Trophoblast cell (in vitro differentiated cells and primary cell): Measurements from ENCODE around the gene HYAL2.
"Not testable (repeated sequence)": the region's sequence is repeated elsewhere in the genome, so short reads cannot be mapped to it uniquely, and the experiment has no call there.

Source experiments
- DNase-seq, 2 donors: peaks; one replicate each; pipeline ENCODE4 v3.0.0-alpha.2; 2016
- H2AFZ ChIP-seq: 2 replicates; pipeline ENCODE4 v1.6.1; 2013; ENCODE audit warnings: low read length, moderate library complexity, mild to moderate bottlenecking; ENCODE audit not compliant: insufficient read depth, poor library complexity
- H2AK5ac ChIP-seq: 2 replicates; pipeline ENCODE4 v1.6.1; 2013; ENCODE audit warnings: mild to moderate bottlenecking, low read length
- H2BK120ac ChIP-seq: 2 replicates; pipeline ENCODE4 v1.6.1; 2013; ENCODE audit warnings: low read length, mild to moderate bottlenecking, moderate library complexity; ENCODE audit not compliant: insufficient read depth, poor library complexity
- H2BK12ac ChIP-seq: 2 replicates; pipeline ENCODE4 v1.6.1; 2013; ENCODE audit warnings: mild to moderate bottlenecking, low read length, moderate library complexity
- H2BK5ac ChIP-seq: 2 replicates; pipeline ENCODE4 v1.6.1; 2013; ENCODE audit warnings: low read length, low read depth, moderate library complexity, mild to moderate bottlenecking; ENCODE audit not compliant: poor library complexity
- H3K14ac ChIP-seq: 2 replicates; pipeline ENCODE4 v1.6.1; 2013; ENCODE audit warnings: mild to moderate bottlenecking, low read length
- H3K18ac ChIP-seq: 2 replicates; pipeline ENCODE4 v1.6.1; 2013; ENCODE audit warnings: mild to moderate bottlenecking, low read length
- H3K23ac ChIP-seq: 2 replicates; pipeline ENCODE4 v1.6.1; 2013; ENCODE audit warnings: low read length
- H3K27ac ChIP-seq: 2 replicates; pipeline ENCODE4 v1.5.1; 2013; ENCODE audit warnings: low read depth, mild to moderate bottlenecking, inconsistent platforms, low read length, moderate library complexity
- H3K27me3 ChIP-seq: 2 replicates; pipeline ENCODE4 v1.6.1; 2013; ENCODE audit warnings: inconsistent platforms, mild to moderate bottlenecking, low read length, moderate library complexity; ENCODE audit not compliant: insufficient read depth
- H3K36me3 ChIP-seq, 2 experiments: 1 replicate in 1 of 2; 2 replicates in 1 of 2; pipeline ENCODE4 v1.6.1; 2013; ENCODE audit warnings: low read length in 2 of 2, mild to moderate bottlenecking in 2 of 2, moderate library complexity in 1 of 2; ENCODE audit not compliant: insufficient read depth in 2 of 2, control insufficient read depth in 1 of 2
- H3K4ac ChIP-seq: 2 replicates; pipeline ENCODE4 v1.6.1; 2013; ENCODE audit warnings: low read depth, mild to moderate bottlenecking, low read length, moderate library complexity
- H3K4me1 ChIP-seq, 2 experiments: 1 replicate in 1 of 2; 2 replicates in 1 of 2; pipeline ENCODE4 v1.6.1; 2013; ENCODE audit warnings: low read length in 2 of 2, mild to moderate bottlenecking in 2 of 2, moderate library complexity in 1 of 2; ENCODE audit not compliant: insufficient read depth in 2 of 2, control insufficient read depth in 1 of 2
- H3K4me2 ChIP-seq: 2 replicates; pipeline ENCODE4 v1.6.1; 2013; ENCODE audit warnings: inconsistent platforms, mild to moderate bottlenecking, low read length, moderate library complexity
- H3K4me3 ChIP-seq: 2 replicates; pipeline ENCODE4 v1.5.1; 2013; ENCODE audit warnings: mild to moderate bottlenecking, low read depth, low read length, inconsistent platforms
- H3K79me1 ChIP-seq: one replicate; pipeline ENCODE4 v1.6.1; 2013; ENCODE audit warnings: low read length
- H3K79me2 ChIP-seq: 2 replicates; pipeline ENCODE4 v1.6.1; 2013; ENCODE audit warnings: low read length, mild to moderate bottlenecking; ENCODE audit not compliant: control insufficient read depth, insufficient read depth, poor library complexity
- H3K9ac ChIP-seq: 2 replicates; pipeline ENCODE4 v1.6.1; 2013; ENCODE audit warnings: mild to moderate bottlenecking, low read length
- H3K9me3 ChIP-seq: 2 replicates; pipeline ENCODE4 v1.6.1; 2013; ENCODE audit warnings: low read depth, mild to moderate bottlenecking, control low read depth, inconsistent platforms, low read length; ENCODE audit not compliant: insufficient read depth
- H4K12ac ChIP-seq: 2 replicates; pipeline ENCODE4 v1.6.1; 2013; ENCODE audit warnings: low read depth, mild to moderate bottlenecking, low read length, moderate library complexity
- H4K8ac ChIP-seq: 2 replicates; pipeline ENCODE4 v1.6.1; 2013; ENCODE audit warnings: low read depth, mild to moderate bottlenecking, low read length, moderate library complexity
- H4K91ac ChIP-seq: one replicate; pipeline ENCODE4 v1.6.1; 2013; ENCODE audit warnings: low read depth, mild to moderate bottlenecking, low read length, moderate library complexity
- WGBS: extraction: QIAGEN DNeasy Blood & Tissue Kit; methylation state at CpG from one replicate; pipeline ENCODE4 v1.1.7; 2013; ENCODE audit warnings: missing lambda C conversion rate; ENCODE audit not compliant: insufficient read length, insufficient coverage; ENCODE audit errors: extremely low coverage; 5-methylcytosine and 5-hydroxymethylcytosine counted together

Gene HYAL2

GRCh38 chr3:50274371-50275104, 48.0 kb downstream of the HYAL2 start:
- H3K4me3 ChIP-seq, result no peak overlapping the region
- H4K8ac ChIP-seq, result no peak overlapping the region
- H2BK12ac ChIP-seq, result no peak overlapping the region
- no peak overlapping the region for H2BK5ac ChIP-seq
- H3K79me1 ChIP-seq, result peaks cover 4% of the 10 kb centered on the region
- peaks cover 19 to 24% of the 10 kb centered on the region in 2 experiments for H3K4me1 ChIP-seq
- H3K27ac ChIP-seq, result no peak overlapping the region
- no peak overlapping the region for H3K14ac ChIP-seq
- H3K4ac ChIP-seq, result no peak overlapping the region
- H2BK120ac ChIP-seq, result no peak overlapping the region
- no peak overlapping the region for H4K91ac ChIP-seq
- H3K4me2 ChIP-seq, result no peak overlapping the region
- H4K12ac ChIP-seq, result no peak overlapping the region
- WGBS, result no CpG with 5 or more reads among the region's 26 CpGs
- peaks cover 10% of the 10 kb centered on the region for H3K9me3 ChIP-seq
- H2AK5ac ChIP-seq, result no peak overlapping the region
- H3K36me3 ChIP-seq, result no peaks in the 10 kb centered on the region
- DNase-seq, result peak; percentile 66 to 82
- H3K18ac ChIP-seq, result no peak overlapping the region
- H3K27me3 ChIP-seq, result peaks cover 11% of the 10 kb centered on the region
- H3K23ac ChIP-seq, result no peak overlapping the region
- no peaks in the 10 kb centered on the region for H3K79me2 ChIP-seq
- no peak overlapping the region for H3K9ac ChIP-seq
- H2AFZ ChIP-seq, result no peak overlapping the region

- H3K4me1 ChIP-seq, result peaks cover 25 to 31% of the 10 kb centered on the region in 2 experiments
- no peak overlapping the region for H4K91ac ChIP-seq
- H3K79me2 ChIP-seq, result no peaks in the 10 kb centered on the region
- H2BK12ac ChIP-seq, result no peak overlapping the region
- H3K27ac ChIP-seq, result no peak overlapping the region
- no peak overlapping the region for H3K4me2 ChIP-seq
- no peak overlapping the region for H3K18ac ChIP-seq
- H2AK5ac ChIP-seq, result no peak overlapping the region
- H4K12ac ChIP-seq, result no peak overlapping the region
- WGBS, result no CpG with 5 or more reads among the region's 31 CpGs
- H3K14ac ChIP-seq, result no peak overlapping the region
- H2BK120ac ChIP-seq, result no peak overlapping the region
- H2AFZ ChIP-seq, result no peak overlapping the region
- H4K8ac ChIP-seq, result no peak overlapping the region
- H3K4ac ChIP-seq, result no peak overlapping the region
- H3K36me3 ChIP-seq, result no peaks in the 10 kb centered on the region
- no peak overlapping the region for H3K4me3 ChIP-seq
- H3K9me3 ChIP-seq, result peaks cover 10% of the 10 kb centered on the region
- DNase-seq, result no peak
- H3K23ac ChIP-seq, result no peak overlapping the region
- no peak overlapping the region for H2BK5ac ChIP-seq
- peaks cover 4% of the 10 kb centered on the region for H3K79me1 ChIP-seq
- peaks cover 11% of the 10 kb centered on the region for H3K27me3 ChIP-seq
- no peak overlapping the region for H3K9ac ChIP-seq
Observed at GRCh38 chr3:50273689-50274065, 48.9 kb downstream of the HYAL2 start.

DNA sequence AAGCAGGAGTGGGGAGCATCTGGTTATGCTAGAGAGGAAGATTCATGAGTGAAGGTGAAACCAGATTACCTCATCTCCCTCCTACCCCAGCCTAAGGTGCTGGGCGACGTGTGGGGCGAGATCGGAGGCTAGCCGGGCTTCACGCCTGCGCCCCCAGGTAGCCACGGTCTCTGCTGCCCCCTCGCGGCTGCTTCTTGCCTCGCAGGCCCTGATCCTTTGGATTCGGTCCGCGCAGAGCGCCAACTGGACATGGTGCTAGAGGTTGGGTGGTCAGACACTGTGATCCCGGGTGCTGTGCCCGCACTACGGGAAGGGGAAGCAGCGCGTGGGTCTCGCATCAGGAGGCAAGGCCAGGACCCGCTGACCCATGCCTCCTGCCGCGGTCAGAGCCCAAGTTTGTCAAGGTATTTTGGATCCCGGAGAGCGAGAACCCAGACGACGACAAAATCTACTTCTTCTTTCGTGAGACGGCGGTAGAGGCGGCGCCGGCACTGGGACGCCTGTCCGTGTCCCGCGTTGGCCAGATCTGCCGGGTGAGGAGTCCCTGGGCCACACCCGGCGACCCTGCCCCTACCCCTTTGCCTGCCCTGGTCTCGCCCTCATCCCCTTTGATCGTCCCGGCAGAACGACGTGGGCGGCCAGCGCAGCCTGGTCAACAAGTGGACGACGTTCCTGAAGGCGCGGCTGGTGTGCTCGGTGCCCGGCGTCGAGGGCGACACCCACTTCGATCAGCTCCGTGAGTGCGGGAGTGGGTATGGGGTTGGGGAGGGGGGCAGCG, 49.4 kb downstream of the HYAL2 start:
- Histone ChIP-seq H4K8ac (peak overlapping the region; percentile 23), H3K4me2 (peak overlapping the region; percentile 47), H2BK5ac (no peak overlapping the region), H3K9me3 (peaks cover 10% of the 10 kb centered on the region), H3K9ac (peak overlapping the region; percentile 21), H3K23ac (no peak overlapping the region), H3K27ac (no peak overlapping the region), H3K27me3 (peaks cover 11% of the 10 kb centered on the region), H3K18ac (peak overlapping the region; percentile 6), H4K91ac (peak overlapping the region; percentile 34), H3K14ac (peak overlapping the region; percentile 4), H3K4me1 (peaks cover 25 to 32% of the 10 kb centered on the region in 2 experiments), H2BK120ac (no peak overlapping the region), H2BK12ac (peak overlapping the region; percentile 9), H3K4me3 (no peak overlapping the region), H2AK5ac (peak overlapping the region; percentile 11), H3K36me3 (no peaks in the 10 kb centered on the region), H3K79me2 (no peaks in the 10 kb centered on the region), H4K12ac (no peak overlapping the region), H3K79me1 (peaks cover 4% of the 10 kb centered on the region), H2AFZ (peak overlapping the region; percentile 9), H3K4ac (no peak overlapping the region)
- DNase-seq, result peak; percentile 89 to 99
- WGBS, result no CpG with 5 or more reads among the region's 61 CpGs

DNA sequence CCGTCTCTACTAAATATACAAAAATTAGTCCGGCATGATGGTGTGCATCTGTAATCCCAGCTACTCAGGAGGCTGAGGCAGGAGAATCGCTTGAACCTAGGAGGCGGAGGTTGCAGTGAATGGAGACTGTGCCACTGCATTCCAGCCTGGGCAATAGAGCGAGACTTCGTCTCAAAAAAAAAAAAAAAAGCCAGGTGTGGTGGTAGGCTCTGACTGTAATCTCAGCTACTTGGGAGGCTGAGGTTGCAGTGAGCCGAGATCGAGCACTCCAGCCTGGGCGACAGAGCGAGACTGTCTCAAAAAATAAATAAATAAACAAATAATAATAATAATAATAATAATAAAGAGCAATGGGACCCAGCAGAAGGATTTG, 50.0 kb downstream of the HYAL2 start:
- not testable (repeated sequence) for H3K36me3 ChIP-seq, H2AFZ ChIP-seq, H3K18ac ChIP-seq, H3K14ac ChIP-seq, H4K91ac ChIP-seq, H2BK12ac ChIP-seq, H3K4ac ChIP-seq, DNase-seq, H2BK120ac ChIP-seq, H2BK5ac ChIP-seq, H3K79me1 ChIP-seq, H3K27ac ChIP-seq, H3K4me2 ChIP-seq, H2AK5ac ChIP-seq, H4K12ac ChIP-seq, H3K23ac ChIP-seq, H3K79me2 ChIP-seq, H3K9me3 ChIP-seq, H3K9ac ChIP-seq, H4K8ac ChIP-seq, H3K4me3 ChIP-seq
- Histone ChIP-seq H3K27me3 (peaks cover 11% of the 10 kb centered on the region), H3K4me1 (peaks cover 25 to 32% of the 10 kb centered on the region in 2 experiments)
- no CpG with 5 or more reads among the region's 10 CpGs for WGBS
